ENCODE results near the gene SLC25A45.

GRCh38 chr11:65327021-65327420, 55.4 kb downstream of the SLC25A45 start:
- TF ChIP-seq ARNTL (CRISPR knock-in tag; IDR thresholded peaks at IDR 0.05; ENCODE audit: borderline replicate concordance, low read depth): no peak
- no peak for TF ChIP-seq ZNF565 (CRISPR knock-in tag; conservative IDR thresholded peaks at IDR 0.05; ENCODE audit: low read depth)
- TF ChIP-seq, protein P1, sequence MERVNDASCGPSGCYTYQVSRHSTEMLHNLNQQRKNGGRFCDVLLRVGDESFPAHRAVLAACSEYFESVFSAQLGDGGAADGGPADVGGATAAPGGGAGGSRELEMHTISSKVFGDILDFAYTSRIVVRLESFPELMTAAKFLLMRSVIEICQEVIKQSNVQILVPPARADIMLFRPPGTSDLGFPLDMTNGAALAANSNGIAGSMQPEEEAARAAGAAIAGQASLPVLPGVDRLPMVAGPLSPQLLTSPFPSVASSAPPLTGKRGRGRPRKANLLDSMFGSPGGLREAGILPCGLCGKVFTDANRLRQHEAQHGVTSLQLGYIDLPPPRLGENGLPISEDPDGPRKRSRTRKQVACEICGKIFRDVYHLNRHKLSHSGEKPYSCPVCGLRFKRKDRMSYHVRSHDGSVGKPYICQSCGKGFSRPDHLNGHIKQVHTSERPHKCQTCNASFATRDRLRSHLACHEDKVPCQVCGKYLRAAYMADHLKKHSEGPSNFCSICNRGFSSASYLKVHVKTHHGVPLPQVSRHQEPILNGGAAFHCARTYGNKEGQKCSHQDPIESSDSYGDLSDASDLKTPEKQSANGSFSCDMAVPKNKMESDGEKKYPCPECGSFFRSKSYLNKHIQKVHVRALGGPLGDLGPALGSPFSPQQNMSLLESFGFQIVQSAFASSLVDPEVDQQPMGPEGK (CRISPR knock-in tag; IDR thresholded peaks at IDR 0.05; ENCODE audit: borderline replicate concordance): no peak
- no peak for TF ChIP-seq ZNF8 (CRISPR knock-in tag; IDR thresholded peaks at IDR 0.05)
- TF ChIP-seq ESRRG (CRISPR knock-in tag; IDR thresholded peaks at IDR 0.05): no peak
- no peak for TF ChIP-seq RARB (CRISPR knock-in tag; IDR thresholded peaks at IDR 0.05)

Data from SK-N-SH treated with all-trans-retinoic acid at 6 μM for 48 hours (cell line).